ENCODE measurements around the gene CNTN4. TPM values are rescaled to one million over a fixed set of nuclear protein-coding genes. Genes with fewer than 3 reads are reported as not detected.

The CNTN4 gene
- total and polyA plus RNA-seq, 7 donors = 0.17 to 3.2 (median 0.42) TPM

GRCh38 chr3:2772803-2773202 is 674.1 kb downstream of the CNTN4 start:
- H3K4me3 ChIP-seq = no peak overlapping the region
- H3K4me1 ChIP-seq = no peaks in the 10 kb centered on the region
- WGBS, 3 donors = 65 to 78% (median 75%) methylated on average over 1 of the region's 1 CpG
- H3K36me3 ChIP-seq (ENCODE audit: insufficient read depth in 1 of 2, low read depth in 1 of 2) = no peaks in the 10 kb centered on the region
- no peak for ATAC-seq
- no peak overlapping the region for H3K27ac ChIP-seq
- TF ChIP-seq, protein P1, sequence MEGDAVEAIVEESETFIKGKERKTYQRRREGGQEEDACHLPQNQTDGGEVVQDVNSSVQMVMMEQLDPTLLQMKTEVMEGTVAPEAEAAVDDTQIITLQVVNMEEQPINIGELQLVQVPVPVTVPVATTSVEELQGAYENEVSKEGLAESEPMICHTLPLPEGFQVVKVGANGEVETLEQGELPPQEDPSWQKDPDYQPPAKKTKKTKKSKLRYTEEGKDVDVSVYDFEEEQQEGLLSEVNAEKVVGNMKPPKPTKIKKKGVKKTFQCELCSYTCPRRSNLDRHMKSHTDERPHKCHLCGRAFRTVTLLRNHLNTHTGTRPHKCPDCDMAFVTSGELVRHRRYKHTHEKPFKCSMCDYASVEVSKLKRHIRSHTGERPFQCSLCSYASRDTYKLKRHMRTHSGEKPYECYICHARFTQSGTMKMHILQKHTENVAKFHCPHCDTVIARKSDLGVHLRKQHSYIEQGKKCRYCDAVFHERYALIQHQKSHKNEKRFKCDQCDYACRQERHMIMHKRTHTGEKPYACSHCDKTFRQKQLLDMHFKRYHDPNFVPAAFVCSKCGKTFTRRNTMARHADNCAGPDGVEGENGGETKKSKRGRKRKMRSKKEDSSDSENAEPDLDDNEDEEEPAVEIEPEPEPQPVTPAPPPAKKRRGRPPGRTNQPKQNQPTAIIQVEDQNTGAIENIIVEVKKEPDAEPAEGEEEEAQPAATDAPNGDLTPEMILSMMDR (IDR thresholded peaks at IDR 0.05) = no peak
- H3K27me3 ChIP-seq (ENCODE audit: insufficient read depth in 3 of 3, low read length in 2 of 3) = no peaks in the 10 kb centered on the region
- DNase-seq = no peak
- H3K9me3 ChIP-seq = no peaks in the 10 kb centered on the region
- intact Hi-C loops (cut with DNase I) = no loop called here

- intact Hi-C loops (cut with DNase I) = no loop called here
- H3K27me3 ChIP-seq (ENCODE audit: insufficient read depth in 3 of 3, low read length in 2 of 3) = no peaks in the 10 kb centered on the region
- DNase-seq = no peak
- no peaks in the 10 kb centered on the region for H3K36me3 ChIP-seq (ENCODE audit: insufficient read depth in 1 of 2, low read depth in 1 of 2)
- H3K4me3 ChIP-seq = no peak overlapping the region
- no peak for ATAC-seq
- 65 to 74% (median 73%) methylated on average over 5 of the region's 5 CpGs for WGBS, 3 donors
- no peaks in the 10 kb centered on the region for H3K9me3 ChIP-seq
- no peak overlapping the region for H3K27ac ChIP-seq
- TF ChIP-seq, protein P1 (IDR thresholded peaks at IDR 0.05) = no peak
- no peaks in the 10 kb centered on the region for H3K4me1 ChIP-seq
Observed at GRCh38 chr3:2774481-2775249, 676.0 kb downstream of the CNTN4 start.

- 43 to 54% (median 50%) methylated on average over 2 of the region's 2 CpGs for WGBS, 3 donors
- H3K27ac ChIP-seq = no peak overlapping the region
- no peak for ATAC-seq
- H3K27me3 ChIP-seq (ENCODE audit: insufficient read depth in 3 of 3, low read length in 2 of 3) = no peaks in the 10 kb centered on the region
- no peak for DNase-seq
- TF ChIP-seq, protein P1 (IDR thresholded peaks at IDR 0.05) = no peak
- H3K9me3 ChIP-seq = no peaks in the 10 kb centered on the region
- no peak overlapping the region for H3K4me3 ChIP-seq
- H3K4me1 ChIP-seq = no peaks in the 10 kb centered on the region
- intact Hi-C loops (cut with DNase I) = no loop called here
- no peaks in the 10 kb centered on the region for H3K36me3 ChIP-seq (ENCODE audit: insufficient read depth in 1 of 2, low read depth in 1 of 2)
Observed at GRCh38 chr3:2783261-2783660, 684.6 kb downstream of the CNTN4 start.

DNA sequence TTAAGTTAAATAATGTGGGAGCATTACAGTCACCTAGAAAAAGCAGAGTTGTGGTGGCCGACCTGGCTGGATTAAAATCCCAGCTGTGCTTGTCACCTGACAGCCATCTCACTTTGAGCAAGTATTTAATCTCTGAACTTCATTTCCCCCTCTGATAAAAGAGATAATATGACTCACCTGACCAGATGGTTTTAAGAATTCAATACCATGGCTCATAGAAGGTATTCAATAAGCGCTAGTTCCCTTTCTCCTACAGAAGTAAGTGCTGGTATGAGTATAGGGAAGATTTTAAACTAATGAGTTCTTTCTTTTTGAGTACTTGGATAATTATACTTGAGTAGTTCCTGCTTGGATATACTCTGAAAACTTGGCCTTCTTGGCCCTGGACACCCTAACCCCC is 686.0 kb downstream of the CNTN4 start:
- H3K9me3 ChIP-seq = no peaks in the 10 kb centered on the region
- no peak overlapping the region for H3K4me3 ChIP-seq
- H3K27ac ChIP-seq = no peak overlapping the region
- TF ChIP-seq, protein P1 (IDR thresholded peaks at IDR 0.05) = no peak
- ATAC-seq (no peak), DNase-seq (no peak)
- H3K27me3 ChIP-seq (ENCODE audit: insufficient read depth in 3 of 3, low read length in 2 of 3) = no peaks in the 10 kb centered on the region
- H3K36me3 ChIP-seq (ENCODE audit: insufficient read depth in 1 of 2, low read depth in 1 of 2) = no peaks in the 10 kb centered on the region
- WGBS, 3 donors = 78 to 87% (median 85%) methylated on average over 2 of the region's 2 CpGs
- intact Hi-C loops (cut with DNase I) = no loop called here
- H3K4me1 ChIP-seq = no peaks in the 10 kb centered on the region

Data from psoas muscle (tissue), 8 donors.